Right lobe of liver (tissue), 6 donors: ENCODE results near the gene BBX. TPM values are rescaled to one million over a fixed set of nuclear protein-coding genes. Genes with fewer than 3 reads are reported as not detected.

Source experiments
- ATAC-seq, 4 donors: fragments of 200-7000 bp; cut with Tn5 transposase; one replicate each; pipeline ENCODE4 v1.9.1; 2020; ENCODE audit warnings: mild to moderate bottlenecking in 4 of 4, moderate library complexity in 4 of 4
- DNase-seq, 3 donors: peaks; one replicate each; pipeline ENCODE4 v3.0.0-alpha.2; 2020
- H3K27ac ChIP-seq, 3 donors: fragments of 200-600 bp; one replicate each; pipeline ENCODE4 v1.8.0; 2022
- H3K27me3 ChIP-seq, 2 donors: fragments of 200-600 bp; one replicate each; pipeline ENCODE4 v1.8.0; 2022
- H3K36me3 ChIP-seq, 4 donors: fragments of 200-600 bp; sonication (generic) in 1 of 4; one replicate each; pipeline versions ENCODE4 v1.5.1 to v1.8.0; 2017 to 2022; ENCODE audit warnings: control low read depth in 1 of 4
- H3K4me1 ChIP-seq, 4 donors: fragments of 200-600 bp; sonication (generic) in 1 of 4; one replicate each; pipeline versions ENCODE4 v1.5.1 to v1.8.0; 2017 to 2022; ENCODE audit warnings: control low read depth in 1 of 4
- H3K4me3 ChIP-seq, 3 donors: fragments of 200-600 bp; one replicate each; pipeline ENCODE4 v1.8.0; 2022
- H3K9me3 ChIP-seq, 4 donors: fragments of 200-600 bp; sonication (generic) in 1 of 4; one replicate each; pipeline versions ENCODE4 v1.5.1 to v1.8.0; 2017 to 2022; ENCODE audit warnings: control low read depth in 1 of 4
- CTCF ChIP-seq, 4 donors: fragments of 200-600 bp in 3 of 4; fragments of 450-650 bp in 1 of 4; IDR thresholded peaks; one replicate each; pipeline versions ENCODE4 v1.5.1 to v1.8.0; 2016 to 2022; ENCODE audit warnings: antibody characterized with exemption in 4 of 4, mild to moderate bottlenecking in 2 of 4
- POLR2A ChIP-seq: fragments of 450-650 bp; IDR thresholded peaks from one replicate; pipeline ENCODE4 v1.6.1; 2017; ENCODE audit warnings: antibody characterized with exemption, mild to moderate bottlenecking
- WGBS: methylation state at CpG from one replicate; pipeline ENCODE4 v1.1.6; 2018; ENCODE audit warnings: low coverage, low lambda C conversion rate; ENCODE audit not compliant: insufficient coverage; ENCODE audit errors: missing lambda C conversion rate; 5-methylcytosine and 5-hydroxymethylcytosine counted together
- intact Hi-C, 2 donors: fragments of 100-400 bp; cut with DNase I; formaldehyde crosslinking; loops; one replicate each; pipeline versions ENCODE4 v1.11.2 to v1.14.1; 2022
- total RNA-seq, 6 experiments: library from RNA; depleted of rRNA in 2 of 6; stranded (reverse); fragments of >200 nt in 2 of 6; fragmentation: NEBNext Ultra II Directional in 3 of 6; extraction: Animal tissue kit (Norgen Biotek cat#: 25700) in 3 of 6; gene quantifications; one replicate each; pipeline versions ENCODE4 v1.1.0 to v1.2.4, GENCODE V29; 2016 to 2023
- donor health status: DM: no; HTN: yes; CAD: no.
- donor health status: DM: no; HTN: no; CAD: no.
- donor health status: DM: no; HTN: no; CAD: no.
- donor health status: DM: no; HTN: yes; CAD: no.
- donor health status: DM: no; HTN: yes; CAD: no.

BBX gene
- total RNA-seq, 6 experiments from 2014 or later, result 15.0 to 22.4 (median 19.1) TPM

DNA sequence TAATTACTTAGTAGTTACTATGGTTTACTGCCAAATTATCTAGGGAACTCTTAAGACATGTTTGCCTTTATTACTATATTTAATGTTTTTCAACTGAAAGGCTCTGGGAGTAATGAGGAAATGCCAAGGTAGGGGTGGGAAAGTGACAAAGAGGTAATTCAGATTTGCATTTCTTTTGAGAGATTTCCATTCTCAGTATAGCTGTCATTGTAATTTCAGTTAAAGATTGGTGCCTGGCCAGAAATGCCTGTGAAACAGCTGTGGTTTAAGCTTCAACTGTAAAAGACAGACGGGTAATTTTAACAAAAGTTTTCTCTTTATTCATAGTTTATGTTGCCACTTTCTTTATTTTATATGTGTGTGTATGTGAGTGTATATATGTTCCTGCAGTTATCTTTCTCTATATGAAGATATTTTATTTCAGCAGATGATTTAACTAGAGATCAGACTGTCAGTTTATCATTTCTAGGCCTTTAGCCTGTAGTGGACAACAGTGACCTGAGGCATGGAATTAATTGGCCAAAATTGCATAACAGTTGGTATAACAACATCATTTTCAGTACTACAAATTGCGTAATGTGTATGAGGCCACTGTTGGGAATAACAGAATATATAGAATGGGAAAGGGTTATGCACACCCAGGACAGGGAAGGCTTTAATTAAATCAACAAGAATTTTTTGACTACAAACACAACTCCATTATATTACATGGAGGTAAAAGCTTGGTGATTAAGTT, 119.0 kb downstream of the BBX start:
- H3K27me3 ChIP-seq, result no peaks in the 10 kb centered on the region
- intact Hi-C loops, result no loop called here
- H3K36me3 ChIP-seq, result no peaks in the 10 kb centered on the region
- 47% methylated on average over 2 of the region's 2 CpGs for WGBS
- DNase-seq (no peak), ATAC-seq (peak; percentile 33 to 80 (median 69))
- no peak overlapping the region for H3K27ac ChIP-seq
- H3K4me1 ChIP-seq, result no peaks in the 10 kb centered on the region
- H3K9me3 ChIP-seq, result no peaks in the 10 kb centered on the region
- no peak overlapping the region for H3K4me3 ChIP-seq
- TF ChIP-seq POLR2A (no peak), CTCF (IDR thresholded peaks at IDR 0.05) (no peak)

DNA sequence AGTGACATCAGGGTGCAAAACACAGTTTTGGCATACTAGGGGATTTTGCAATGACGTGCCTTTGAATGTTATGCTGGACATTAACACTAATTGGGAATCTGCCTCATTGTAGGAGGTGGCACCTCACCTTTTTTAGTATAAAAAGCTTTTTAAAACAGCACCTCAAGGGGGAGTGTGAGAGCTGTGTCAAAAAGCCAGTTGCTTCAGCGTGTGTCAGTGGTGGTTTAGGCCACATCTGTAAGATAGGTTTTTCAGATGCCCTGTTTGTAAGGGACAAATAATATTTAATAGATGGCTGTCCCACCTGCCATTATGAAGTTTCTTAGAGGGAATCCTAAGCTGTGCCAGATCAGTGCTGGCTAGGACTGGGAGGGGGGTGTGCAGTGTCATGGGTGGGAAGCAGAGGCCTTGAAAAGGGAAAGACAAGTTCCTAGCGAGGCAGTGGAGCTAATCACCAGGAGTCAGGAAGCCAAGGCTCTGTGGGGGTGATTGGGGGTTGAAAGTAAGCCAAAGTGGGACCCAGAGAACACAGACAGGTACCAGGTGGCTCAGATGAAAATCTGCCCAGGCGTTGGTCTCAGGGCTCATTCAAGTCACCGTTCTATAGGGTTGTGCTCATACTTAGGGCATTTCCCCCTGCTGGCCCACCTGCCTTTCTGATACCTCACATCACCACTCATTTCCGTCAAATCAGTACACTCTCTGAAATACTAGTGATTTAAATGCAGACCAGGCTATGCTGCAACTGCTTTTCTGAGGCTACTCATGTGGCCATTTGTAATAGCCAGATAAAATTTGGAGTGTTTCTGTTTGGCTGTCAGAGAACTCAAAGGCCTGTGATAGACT, 120.5 kb downstream of the BBX start:
- no peaks in the 10 kb centered on the region for H3K9me3 ChIP-seq
- peak in 2 of 4 donors; percentile 9 to 16 for TF ChIP-seq CTCF (IDR thresholded peaks at IDR 0.05)
- no peak for TF ChIP-seq POLR2A
- intact Hi-C loops, result no loop called here
- no peak overlapping the region for H3K27ac ChIP-seq
- DNase-seq, result no peak
- H3K4me3 ChIP-seq, result no peak overlapping the region
- no peaks in the 10 kb centered on the region for H3K36me3 ChIP-seq
- H3K4me1 ChIP-seq, result no peaks in the 10 kb centered on the region
- 77% methylated on average over 4 of the region's 6 CpGs for WGBS
- peak in 1 of 4 donors; percentile 50 for ATAC-seq
- H3K27me3 ChIP-seq, result no peaks in the 10 kb centered on the region

DNA sequence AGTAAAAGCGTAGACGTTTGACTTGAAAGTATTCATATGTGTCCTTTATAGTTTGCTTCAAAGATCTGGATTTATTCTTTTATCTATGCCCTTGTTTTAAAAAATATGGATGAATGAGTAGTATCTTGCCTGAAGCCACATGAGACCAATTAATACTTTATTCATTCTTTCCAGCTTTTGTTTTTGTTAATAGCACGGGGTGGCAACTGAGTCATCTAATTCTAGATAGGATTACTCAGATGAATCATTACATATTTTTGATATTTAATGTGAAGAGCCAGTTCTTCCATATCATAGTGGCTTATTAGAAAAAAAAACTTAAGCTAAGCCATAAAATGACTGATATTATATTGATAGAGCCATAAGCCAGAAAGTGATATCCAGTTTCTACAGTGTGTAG, 121.9 kb downstream of the BBX start:
- H3K27me3 ChIP-seq, result no peaks in the 10 kb centered on the region
- H3K4me3 ChIP-seq, result no peak overlapping the region
- TF ChIP-seq POLR2A (no peak), CTCF (IDR thresholded peaks at IDR 0.05) (no peak)
- no peaks in the 10 kb centered on the region for H3K36me3 ChIP-seq
- no peak overlapping the region for H3K27ac ChIP-seq
- DNase-seq (no peak), ATAC-seq (no peak)
- H3K9me3 ChIP-seq, result no peaks in the 10 kb centered on the region
- no peaks in the 10 kb centered on the region for H3K4me1 ChIP-seq
- WGBS, result 91% methylated on average over 3 of the region's 3 CpGs
- intact Hi-C loops, result no loop called here

DNA sequence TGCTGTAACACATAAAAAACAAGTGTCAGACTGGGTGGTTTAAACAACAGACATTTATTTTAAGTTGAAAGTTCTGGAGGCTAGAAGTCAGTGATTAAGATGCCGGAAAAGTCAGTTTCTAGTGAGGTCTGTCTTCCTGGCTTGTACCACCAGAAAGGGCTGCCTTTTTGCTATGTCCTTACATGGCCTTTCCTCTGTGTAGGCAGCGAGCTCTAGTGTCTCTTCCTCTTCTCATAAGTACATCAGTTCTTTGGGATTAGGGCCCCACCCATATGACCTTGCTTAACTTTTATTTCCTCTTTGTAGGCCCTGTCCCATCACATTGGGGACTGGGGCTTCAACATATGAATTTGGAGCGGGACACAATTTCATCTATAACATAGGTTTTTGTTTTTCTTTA, 128.0 kb downstream of the BBX start:
- TF ChIP-seq CTCF (IDR thresholded peaks at IDR 0.05) (no peak), POLR2A (no peak)
- no peaks in the 10 kb centered on the region for H3K27me3 ChIP-seq
- DNase-seq (no peak), ATAC-seq (peak; percentile 38 to 61 (median 48))
- intact Hi-C loops, result no loop called here
- H3K4me3 ChIP-seq, result no peak overlapping the region
- no peaks in the 10 kb centered on the region for H3K36me3 ChIP-seq
- H3K4me1 ChIP-seq, result no peaks in the 10 kb centered on the region
- no peak overlapping the region for H3K27ac ChIP-seq
- WGBS, result 65% methylated on average over 3 of the region's 3 CpGs
- no peaks in the 10 kb centered on the region for H3K9me3 ChIP-seq
